PC-3 (cell line): ENCODE measurements around the gene IL21. TPM values are rescaled to one million over a fixed set of nuclear protein-coding genes. Genes with fewer than 3 reads are reported as not detected.

Source experiments
- ATAC-seq: fragments of 200-7000 bp; cut with Tn5 transposase; 2 replicates; pipeline ENCODE4 v1.9.1; 2020; ENCODE audit warnings: mild to moderate bottlenecking, moderate library complexity
- BruUV-seq: library from RNA; stranded (reverse); fragments of 400-500 nt; replicated peaks from 2 replicates; lab custom pipeline; 2021; lab: Mats Ljungman, UMichigan
- CTCF ChIA-PET: fragments of 300-600 bp; sonication (Branson Sonifier 250); formaldehyde crosslinking; loops from one replicate; lab custom pipeline; 2022; ENCODE audit warnings: antibody characterized with exemption; lab: Charles Lee
- POLR2A ChIA-PET: fragments of 300-600 bp; sonication (Branson Sonifier 250); formaldehyde crosslinking; loops from one replicate; lab custom pipeline; 2022; ENCODE audit warnings: antibody characterized with exemption; ENCODE audit not compliant: unreplicated experiment; lab: Charles Lee
- DNase-seq: peaks from one replicate; pipeline ENCODE4 v3.0.0-alpha.2; 2015
- H2AFZ ChIP-seq: fragments of 300-600 bp; sonication (generic); 2 replicates; pipeline ENCODE4 v1.6.0; 2016; ENCODE audit warnings: antibody characterized with exemption, low read length
- H3F3A ChIP-seq: fragments of 300-600 bp; sonication (generic); one replicate; pipeline ENCODE4 v1.6.0; 2017; ENCODE audit warnings: antibody characterized with exemption, low read length, control low read depth, mild to moderate bottlenecking; ENCODE audit not compliant: unreplicated experiment
- H3K27ac ChIP-seq: fragments of 300-600 bp; sonication (generic); 2 replicates; pipeline ENCODE4 v1.5.1; 2016; ENCODE audit warnings: mild to moderate bottlenecking, low read length
- H3K27me3 ChIP-seq: fragments of 300-600 bp; sonication (generic); 2 replicates; pipeline ENCODE4 v1.6.1; 2016; ENCODE audit warnings: low read length, mixed read lengths
- H3K36me3 ChIP-seq: fragments of 300-600 bp; sonication (generic); 2 replicates; pipeline ENCODE4 v1.6.1; 2016; ENCODE audit warnings: low read depth, mixed run types, low read length, mixed read lengths
- H3K4me1 ChIP-seq: fragments of 300-600 bp; sonication (generic); 2 replicates; pipeline ENCODE4 v1.5.1; 2016; ENCODE audit warnings: low read length; ENCODE audit not compliant: insufficient read depth
- H3K4me2 ChIP-seq: fragments of 300-600 bp; sonication (generic); 2 replicates; pipeline ENCODE4 v1.6.0; 2016; ENCODE audit warnings: low read length
- H3K4me3 ChIP-seq: fragments of 300-600 bp; sonication (generic); 2 replicates; pipeline ENCODE4 v1.5.1; 2016; ENCODE audit warnings: mild to moderate bottlenecking, low read length, mixed read lengths
- H3K79me2 ChIP-seq: fragments of 300-600 bp; sonication (generic); 2 replicates; pipeline ENCODE4 v1.6.1; 2017; ENCODE audit warnings: low read length, mixed read lengths
- H3K9ac ChIP-seq: fragments of 300-600 bp; sonication (generic); 2 replicates; pipeline ENCODE4 v1.6.0; 2016; ENCODE audit warnings: mild to moderate bottlenecking, low read length
- H3K9me2 ChIP-seq: fragments of 300-600 bp; sonication (generic); replicated peaks from 2 replicates; pipeline ENCODE4 v1.6.1; 2016; ENCODE audit warnings: mixed run types, low read length, mixed read lengths
- H3K9me3 ChIP-seq: fragments of 300-600 bp; sonication (generic); 2 replicates; pipeline ENCODE4 v1.6.1; 2016; ENCODE audit warnings: low read length, mixed read lengths
- H4K20me1 ChIP-seq: fragments of 300-600 bp; sonication (generic); 2 replicates; pipeline ENCODE4 v1.6.1; 2016; ENCODE audit warnings: low read length, mixed read lengths
- CTCF ChIP-seq: fragments of 300-600 bp; sonication (generic); conservative IDR thresholded peaks from 2 replicates; pipeline ENCODE4 v1.5.1; 2017; ENCODE audit warnings: antibody characterized with exemption, low read depth, mild to moderate bottlenecking, low read length
- EZH2 ChIP-seq: fragments of 300-600 bp; sonication (generic); IDR thresholded peaks from one replicate; pipeline ENCODE4 v1.6.1; 2017; ENCODE audit warnings: antibody characterized with exemption, mild to moderate bottlenecking, low read length; ENCODE audit not compliant: unreplicated experiment
- EZH2phosphoT487 ChIP-seq: fragments of 300-600 bp; sonication (generic); IDR thresholded peaks from 2 replicates; pipeline ENCODE4 v1.6.1; 2018; ENCODE audit warnings: mild to moderate bottlenecking, antibody characterized with exemption, low read length, borderline replicate concordance
- intact Hi-C: fragments of 100-400 bp; cut with micrococcal nuclease; formaldehyde crosslinking; loops from 2 replicates; pipeline ENCODE4 v1.9.0; 2023
- total RNA-seq: library from RNA; depleted of rRNA; stranded (reverse); fragments of >200 nt; gene quantifications from 2 replicates; pipeline ENCODE4 v1.2.3, GENCODE V29; 2014

IL21 gene
- total RNA-seq, 1 experiment from 2014 or later = not detected

GRCh38 chr4:122602277-122603142 lies 18.4 kb downstream of the IL21 start:
- Histone ChIP-seq H3K9me3 (no peaks in the 10 kb centered on the region), H2AFZ (peak overlapping the region; percentile 73), H4K20me1 (no peaks in the 10 kb centered on the region), H3K9ac (no peak overlapping the region), H3K27ac (no peak overlapping the region), H3K27me3 (no peaks in the 10 kb centered on the region), H3K4me3 (peak overlapping the region; percentile 51), H3K4me1 (no peaks in the 10 kb centered on the region), H3K36me3 (no peaks in the 10 kb centered on the region), H3F3A (no peaks in the 10 kb centered on the region), H3K79me2 (no peaks in the 10 kb centered on the region), H3K9me2 (no peaks in the 10 kb centered on the region), H3K4me2 (peak overlapping the region; percentile 77)
- TF ChIP-seq EZH2phosphoT487 (no peak), CTCF (peak; percentile 73), EZH2 (no peak)
- DNase-seq (peak; percentile 65), ATAC-seq (peak; percentile 95)
- no TSS peak for BruUV-seq
- ChIA-PET POLR2A (no interaction called here), CTCF (interaction anchor here (1.4 to 1.9 kb wide), 3 partner anchors 114 to 312 kb away, joined by 4 to 13 read pairs (median 4); no protein-coding TSS in a partner anchor)
- intact Hi-C loops = loop anchor here (1.0 to 5.0 kb wide), 4 partner anchors 50 to 328 kb away; no protein-coding TSS in a partner anchor

DNA sequence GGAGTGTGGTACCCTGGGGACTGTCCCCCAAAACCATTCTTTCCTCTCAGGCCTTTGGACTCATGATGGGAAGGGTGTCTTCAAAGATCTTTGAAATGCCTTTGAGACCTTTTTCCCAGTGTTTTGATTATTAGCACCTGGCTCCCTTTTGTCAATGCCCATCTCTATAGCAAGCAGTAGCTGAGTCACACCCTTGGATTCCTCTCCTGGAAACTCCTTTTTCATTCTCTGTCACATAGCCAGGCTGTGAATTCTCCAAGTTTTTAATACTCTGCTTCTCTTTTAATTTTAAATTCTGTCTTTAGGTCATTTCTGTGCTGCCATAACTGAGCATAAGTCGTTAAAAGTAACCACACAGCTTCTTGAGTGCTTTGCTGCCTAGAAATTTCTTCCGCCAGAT lies 29.7 kb downstream of the IL21 start:
- ATAC-seq (no peak), DNase-seq (no peak)
- no peaks in the 10 kb centered on the region for H3K9me3 ChIP-seq
- no peaks in the 10 kb centered on the region for H3K9me2 ChIP-seq
- no peaks in the 10 kb centered on the region for H3K79me2 ChIP-seq
- no TSS peak for BruUV-seq
- peaks cover 10% of the 10 kb centered on the region for H3K4me1 ChIP-seq
- no peak overlapping the region for H2AFZ ChIP-seq
- H3K27me3 ChIP-seq = no peaks in the 10 kb centered on the region
- H3K27ac ChIP-seq = no peak overlapping the region
- no peak overlapping the region for H3K4me2 ChIP-seq
- no peak overlapping the region for H3K9ac ChIP-seq
- ChIA-PET POLR2A (no interaction called here), CTCF (no interaction called here)
- no peaks in the 10 kb centered on the region for H3K36me3 ChIP-seq
- intact Hi-C loops = no loop called here
- no peaks in the 10 kb centered on the region for H4K20me1 ChIP-seq
- no peak overlapping the region for H3K4me3 ChIP-seq
- no peak for TF ChIP-seq EZH2phosphoT487
- no peak for TF ChIP-seq CTCF
- no peak for TF ChIP-seq EZH2
- no peaks in the 10 kb centered on the region for H3F3A ChIP-seq
